H9 (cell line): ENCODE results near the gene BCL7C. TPM values are rescaled to one million over a fixed set of nuclear protein-coding genes. Genes with fewer than 3 reads are reported as not detected.

Experiments used
- DNase-seq: peaks from one replicate; pipeline ENCODE4 v3.0.0-alpha.2; 2017
- H2AFZ ChIP-seq: one replicate; pipeline ENCODE4 v1.6.1; 2013; ENCODE audit warnings: mild to moderate bottlenecking, low read length, control low read depth, moderate library complexity
- H2AK5ac ChIP-seq: 2 replicates; pipeline ENCODE4 v1.6.1; 2013; ENCODE audit warnings: low read length, control low read depth, mixed read lengths; ENCODE audit not compliant: insufficient read length
- H2BK120ac ChIP-seq: one replicate; pipeline ENCODE4 v1.6.1; 2013; ENCODE audit warnings: low read depth, mild to moderate bottlenecking, low read length, control low read depth, inconsistent platforms; ENCODE audit not compliant: poor library complexity, severe bottlenecking
- H2BK12ac ChIP-seq: 2 replicates; pipeline ENCODE4 v1.6.1; 2013; ENCODE audit warnings: low read length, control low read depth, mixed read lengths, low read depth; ENCODE audit not compliant: insufficient read length
- H2BK15ac ChIP-seq: 2 replicates; pipeline ENCODE4 v1.6.1; 2013; ENCODE audit warnings: low read depth, low read length, control low read depth
- H2BK20ac ChIP-seq: one replicate; pipeline ENCODE4 v1.6.1; 2013; ENCODE audit warnings: low read depth, mild to moderate bottlenecking, low read length, control low read depth, inconsistent platforms; ENCODE audit not compliant: poor library complexity, severe bottlenecking
- H2BK5ac ChIP-seq: 2 replicates; pipeline ENCODE4 v1.6.1; 2013; ENCODE audit warnings: low read length, control low read depth, mixed read lengths; ENCODE audit not compliant: insufficient read length
- H3K14ac ChIP-seq: 2 replicates; pipeline ENCODE4 v1.6.1; 2013; ENCODE audit warnings: low read length, control low read depth; ENCODE audit not compliant: insufficient read depth
- H3K18ac ChIP-seq: 2 replicates; pipeline ENCODE4 v1.6.1; 2013; ENCODE audit warnings: low read depth, mild to moderate bottlenecking, mixed read lengths, low read length, control low read depth; ENCODE audit not compliant: insufficient read length
- H3K23ac ChIP-seq: 2 replicates; pipeline ENCODE4 v1.6.1; 2013; ENCODE audit warnings: low read length, control low read depth, mixed read lengths, low read depth; ENCODE audit not compliant: insufficient read length
- H3K23me2 ChIP-seq: 2 replicates; pipeline ENCODE4 v1.6.1; 2013; ENCODE audit warnings: low read depth, mild to moderate bottlenecking, mixed read lengths, low read length, control low read depth; ENCODE audit not compliant: insufficient read length, poor library complexity, severe bottlenecking
- H3K27ac ChIP-seq: 2 replicates; pipeline ENCODE4 v1.5.1; 2013; ENCODE audit warnings: low read length, control low read depth, mixed read lengths, low read depth; ENCODE audit not compliant: insufficient read length
- H3K27me3 ChIP-seq: 2 replicates; pipeline ENCODE4 v1.6.1; 2013; ENCODE audit warnings: low read length, control low read depth, inconsistent platforms; ENCODE audit not compliant: insufficient read depth
- H3K4ac ChIP-seq: 2 replicates; pipeline ENCODE4 v1.6.1; 2013; ENCODE audit warnings: low read depth, mild to moderate bottlenecking, control low read depth, inconsistent platforms, low read length, moderate library complexity
- H3K4me1 ChIP-seq: 2 replicates; pipeline ENCODE4 v1.6.1; 2013; ENCODE audit warnings: low read length, control low read depth, inconsistent platforms; ENCODE audit not compliant: insufficient read depth
- H3K4me2 ChIP-seq: 2 replicates; pipeline ENCODE4 v1.6.1; 2013; ENCODE audit warnings: low read length, control low read depth, mixed read lengths; ENCODE audit not compliant: insufficient read length, insufficient read depth
- H3K56ac ChIP-seq: 2 replicates; pipeline ENCODE4 v1.6.1; 2013; ENCODE audit warnings: low read depth, mild to moderate bottlenecking, mixed read lengths, low read length, control low read depth; ENCODE audit not compliant: insufficient read length
- H3K79me1 ChIP-seq: 2 replicates; pipeline ENCODE4 v1.6.1; 2013; ENCODE audit warnings: low read depth, mild to moderate bottlenecking, moderate library complexity, low read length, control low read depth, inconsistent platforms; ENCODE audit not compliant: insufficient read depth, poor library complexity, severe bottlenecking
- H3K79me2 ChIP-seq: 2 replicates; pipeline ENCODE4 v1.6.1; 2013; ENCODE audit warnings: low read length, control low read depth, inconsistent platforms; ENCODE audit not compliant: insufficient read depth
- H3K9ac ChIP-seq: 2 replicates; pipeline ENCODE4 v1.6.1; 2013; ENCODE audit warnings: low read length, control low read depth, mixed read lengths; ENCODE audit not compliant: insufficient read length; ENCODE audit errors: extremely low read depth
- H3K9me3 ChIP-seq: one replicate; pipeline ENCODE4 v1.6.1; 2013; ENCODE audit warnings: low read depth, low read length, inconsistent platforms; ENCODE audit not compliant: control insufficient read depth
- H3T11ph ChIP-seq: one replicate; pipeline ENCODE4 v1.6.1; 2013; ENCODE audit warnings: mild to moderate bottlenecking, low read length, control low read depth, inconsistent platforms
- H4K20me1 ChIP-seq: one replicate; pipeline ENCODE4 v1.6.1; 2013; ENCODE audit not compliant: control insufficient read depth, insufficient read length, insufficient read depth
- H4K5ac ChIP-seq: 2 replicates; pipeline ENCODE4 v1.6.1; 2013; ENCODE audit warnings: low read depth, mild to moderate bottlenecking, mixed read lengths, low read length, control low read depth; ENCODE audit not compliant: insufficient read length
- H4K8ac ChIP-seq: replicated peaks from 2 replicates; pipeline ENCODE4 v1.6.1; 2013; ENCODE audit warnings: low read length, control low read depth, mixed read lengths, low read depth; ENCODE audit not compliant: insufficient read length
- H4K91ac ChIP-seq: 2 replicates; pipeline ENCODE4 v1.6.1; 2013; ENCODE audit warnings: low read depth, mild to moderate bottlenecking, moderate library complexity, mixed read lengths, low read length, control low read depth; ENCODE audit not compliant: insufficient read length
- H3K27ac Mint-ChIP-seq, 3 experiments: 2 replicates in 2 of 3; 3 replicates in 1 of 3; pipeline ENCODE4 v1.8.0; 2020 to 2021; ENCODE audit warnings: mixed read lengths in 3 of 3, mild to moderate bottlenecking in 1 of 3, moderate library complexity in 1 of 3
- H3K27me3 Mint-ChIP-seq: 2 replicates; pipeline ENCODE4 v1.8.0; 2021; ENCODE audit warnings: low read depth, mild to moderate bottlenecking, moderate library complexity, mixed read lengths
- H3K36me3 Mint-ChIP-seq, 3 experiments: 2 replicates in 2 of 3; 3 replicates in 1 of 3; pipeline ENCODE4 v1.8.0; 2020 to 2021; ENCODE audit warnings: low read depth in 3 of 3, mixed read lengths in 3 of 3; ENCODE audit not compliant: insufficient read depth in 1 of 3
- H3K4me1 Mint-ChIP-seq, 2 experiments: 2 replicates each; pipeline ENCODE4 v1.8.0; 2020; ENCODE audit warnings: mixed read lengths in 2 of 2
- H3K4me3 Mint-ChIP-seq, 2 experiments: 2 replicates in 1 of 2; 3 replicates in 1 of 2; pipeline ENCODE4 v1.8.0; 2020 to 2021; ENCODE audit warnings: mild to moderate bottlenecking in 2 of 2, mixed read lengths in 2 of 2, moderate library complexity in 1 of 2
- H3K9me3 Mint-ChIP-seq, 2 experiments: 2 replicates in 1 of 2; 3 replicates in 1 of 2; pipeline ENCODE4 v1.8.0; 2020; ENCODE audit warnings: mild to moderate bottlenecking in 2 of 2, mixed read lengths in 2 of 2, moderate library complexity in 1 of 2
- WGBS: extraction: QIAGEN DNeasy Blood & Tissue Kit; methylation state at CpG from one replicate; pipeline ENCODE4 v1.1.7; 2013; ENCODE audit warnings: missing lambda C conversion rate, low lambda C conversion rate, mixed read lengths; ENCODE audit not compliant: insufficient read length; ENCODE audit errors: extremely low coverage; 5-methylcytosine and 5-hydroxymethylcytosine counted together
- total RNA-seq: library from RNA; stranded (reverse); gene quantifications from 2 replicates; pipeline ENCODE4 v1.2.1, GENCODE V29; 2021
- TF ChIP-seq, protein P1 (sequence below): fragments of 200-600 bp; sonication (generic); conservative IDR thresholded peaks from 3 replicates; pipeline ENCODE4 v1.8.0; 2021; ENCODE audit warnings: antibody characterized with exemption, mild to moderate bottlenecking

Gene BCL7C
- total RNA-seq, 1 experiment from 2014 or later, result 18.3 TPM

DNA sequence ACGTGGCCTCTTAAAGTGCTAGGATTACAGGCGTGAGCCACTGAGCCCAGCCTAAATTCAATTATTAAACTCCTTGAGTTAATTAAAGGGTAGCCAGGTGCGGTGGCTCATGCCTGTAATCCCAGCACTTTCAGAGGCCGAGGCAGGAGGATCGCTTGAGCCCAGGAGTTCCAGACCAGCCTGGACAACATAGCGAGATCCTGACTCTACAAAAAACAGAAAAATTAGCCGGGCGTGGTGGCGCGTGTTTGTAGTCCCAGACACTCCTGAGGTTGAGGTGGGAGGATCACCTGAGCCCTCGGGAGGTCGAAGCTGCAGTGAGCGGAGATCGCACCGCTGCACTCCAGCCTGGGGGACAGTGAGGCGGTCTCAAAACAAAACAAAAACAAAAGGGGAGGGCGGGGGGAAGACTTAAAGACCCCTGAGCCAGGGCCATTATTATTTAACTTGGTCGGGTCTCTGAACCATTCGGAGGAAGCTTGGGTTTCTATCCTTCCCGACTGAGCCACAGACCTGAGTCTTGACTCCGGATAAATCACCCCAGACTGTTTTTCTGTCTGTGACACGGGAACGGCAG lies 19.5 kb downstream of the BCL7C start:
- Mint-ChIP-seq H3K4me3 (peak overlapping the region; percentile 88 to 98), H3K9me3 (no peaks in the 10 kb centered on the region; a peak in 1 of 5 replicates), H3K4me1 (peaks cover 13 to 18% of the 10 kb centered on the region in 2 experiments), H3K27ac (no peak overlapping the region), H3K27me3 (peaks cover 47% of the 10 kb centered on the region), H3K36me3 (peaks cover 2 to 11% (median 8%) of the 10 kb centered on the region in 3 experiments; a peak in 6 of 7 replicates)
- Histone ChIP-seq H2BK5ac (no peak overlapping the region), H3K79me1 (no peaks in the 10 kb centered on the region), H2BK15ac (no peak overlapping the region), H4K91ac (no peak overlapping the region), H2BK12ac (no peak overlapping the region), H3K4me2 (peak overlapping the region; percentile 91), H3K27ac (no peak overlapping the region), H4K8ac (no peak overlapping the region), H4K5ac (no peak overlapping the region), H3K23me2 (peaks cover 15% of the 10 kb centered on the region), H3K23ac (no peak overlapping the region), H3K56ac (no peak overlapping the region), H3K79me2 (no peaks in the 10 kb centered on the region), H2BK120ac (no peak overlapping the region), H3K9ac (no peak overlapping the region), H3K4me1 (no peaks in the 10 kb centered on the region), H3K14ac (no peak overlapping the region; the same call in 1 of the 2 replicates), H3K9me3 (no peaks in the 10 kb centered on the region), H3K27me3 (peaks cover 4% of the 10 kb centered on the region; the same call in 1 of the 2 replicates), H3T11ph (no peak overlapping the region), H3K18ac (no peak overlapping the region), H2BK20ac (no peak overlapping the region), H2AFZ (no peak overlapping the region), H2AK5ac (no peak overlapping the region), H4K20me1 (no peaks in the 10 kb centered on the region), H3K4ac (no peak overlapping the region)
- TF ChIP-seq, protein P1, sequence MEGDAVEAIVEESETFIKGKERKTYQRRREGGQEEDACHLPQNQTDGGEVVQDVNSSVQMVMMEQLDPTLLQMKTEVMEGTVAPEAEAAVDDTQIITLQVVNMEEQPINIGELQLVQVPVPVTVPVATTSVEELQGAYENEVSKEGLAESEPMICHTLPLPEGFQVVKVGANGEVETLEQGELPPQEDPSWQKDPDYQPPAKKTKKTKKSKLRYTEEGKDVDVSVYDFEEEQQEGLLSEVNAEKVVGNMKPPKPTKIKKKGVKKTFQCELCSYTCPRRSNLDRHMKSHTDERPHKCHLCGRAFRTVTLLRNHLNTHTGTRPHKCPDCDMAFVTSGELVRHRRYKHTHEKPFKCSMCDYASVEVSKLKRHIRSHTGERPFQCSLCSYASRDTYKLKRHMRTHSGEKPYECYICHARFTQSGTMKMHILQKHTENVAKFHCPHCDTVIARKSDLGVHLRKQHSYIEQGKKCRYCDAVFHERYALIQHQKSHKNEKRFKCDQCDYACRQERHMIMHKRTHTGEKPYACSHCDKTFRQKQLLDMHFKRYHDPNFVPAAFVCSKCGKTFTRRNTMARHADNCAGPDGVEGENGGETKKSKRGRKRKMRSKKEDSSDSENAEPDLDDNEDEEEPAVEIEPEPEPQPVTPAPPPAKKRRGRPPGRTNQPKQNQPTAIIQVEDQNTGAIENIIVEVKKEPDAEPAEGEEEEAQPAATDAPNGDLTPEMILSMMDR, result no peak
- no peak for DNase-seq
- WGBS, result no CpG with 5 or more reads among the region's 23 CpGs
